ENCODE measurements around the gene BORCS5. TPM values are rescaled to one million over a fixed set of nuclear protein-coding genes. Genes with fewer than 3 reads are reported as not detected.

BORCS5 gene
- total and polyA plus RNA-seq, 12 donors = 3.6 to 30.1 (median 10.6) TPM

- Histone ChIP-seq H3K36me3 (replicated peaks in 1 of 2) (no peaks in the 10 kb centered on the region), H3K27me3 (no peaks in the 10 kb centered on the region), H3K4me3 (no peak overlapping the region), H3K27ac (peak overlapping the region in 1 of 5 donors; percentile 95), H3K9me3 (replicated peaks in 1 of 3) (no peaks in the 10 kb centered on the region), H3K4me1 (replicated peaks in 1 of 2) (peaks cover 22 to 73% of the 10 kb centered on the region in 2 donors)
- no peak for DNase-seq
- WGBS, 4 donors = 84 to 92% (median 88%) methylated on average over 5 of the region's 5 CpGs
- intact Hi-C loops (cut with DNase I) = no loop called here
- TF ChIP-seq POLR2A (IDR thresholded peaks at IDR 0.05) (no peak), CTCF (IDR thresholded peaks at IDR 0.05) (no peak)
These were observed 145.9 kb downstream of the BORCS5 start for GRCh38 chr12:12502815-12503151.

GRCh38 chr12:12503384-12504078 is 146.7 kb downstream of the BORCS5 start:
- Histone ChIP-seq H3K36me3 (replicated peaks in 1 of 2) (no peaks in the 10 kb centered on the region), H3K9me3 (replicated peaks in 1 of 3) (no peaks in the 10 kb centered on the region), H3K4me3 (no peak overlapping the region), H3K27me3 (no peaks in the 10 kb centered on the region), H3K4me1 (replicated peaks in 1 of 2) (peaks cover 22 to 79% of the 10 kb centered on the region in 2 donors), H3K27ac (peak overlapping the region in 2 of 5 donors; percentile 5 to 95)
- intact Hi-C loops (cut with DNase I) = no loop called here
- DNase-seq = no peak
- WGBS, 4 donors = 89 to 92% (median 90%) methylated on average over 9 of the region's 9 CpGs
- no peak for TF ChIP-seq POLR2A (IDR thresholded peaks at IDR 0.05)
- TF ChIP-seq CTCF (IDR thresholded peaks at IDR 0.05) = no peak

- TF ChIP-seq CTCF (IDR thresholded peaks at IDR 0.05) (no peak), POLR2A (IDR thresholded peaks at IDR 0.05) (peak; percentile 22 to 78)
- Histone ChIP-seq H3K9me3 (replicated peaks in 1 of 3) (no peaks in the 10 kb centered on the region), H3K4me3 (peak overlapping the region in 1 of 4 donors; percentile 28), H3K36me3 (replicated peaks in 1 of 2) (no peaks in the 10 kb centered on the region), H3K27ac (peak overlapping the region; percentile 45 to 95 (median 81)), H3K27me3 (no peaks in the 10 kb centered on the region), H3K4me1 (replicated peaks in 1 of 2) (peaks cover 22 to 90% of the 10 kb centered on the region in 2 donors)
- 16 to 27% (median 22%) methylated on average over 11 of the region's 11 CpGs for WGBS, 4 donors
- DNase-seq = peak in 5 of 7 donors; percentile 37 to 70 (median 65)
- intact Hi-C loops (cut with DNase I) = no loop called here
These were observed 148.9 kb downstream of the BORCS5 start for GRCh38 chr12:12505544-12506495.

- TF ChIP-seq CTCF (IDR thresholded peaks at IDR 0.05) (no peak), POLR2A (IDR thresholded peaks at IDR 0.05) (no peak)
- no peaks in the 10 kb centered on the region for H3K9me3 ChIP-seq (replicated peaks in 1 of 3)
- peak overlapping the region in 1 of 4 donors; percentile 28 for H3K4me3 ChIP-seq
- WGBS, 4 donors = 44 to 71% (median 52%) methylated on average over 3 of the region's 3 CpGs
- DNase-seq = peak in 1 of 7 donors; percentile 37
- H3K36me3 ChIP-seq (replicated peaks in 1 of 2) = no peaks in the 10 kb centered on the region
- intact Hi-C loops (cut with DNase I) = no loop called here
- H3K27ac ChIP-seq = peak overlapping the region; percentile 45 to 95 (median 81)
- no peaks in the 10 kb centered on the region for H3K27me3 ChIP-seq
- peaks cover 22 to 90% of the 10 kb centered on the region in 2 donors for H3K4me1 ChIP-seq (replicated peaks in 1 of 2)
These were observed 149.6 kb downstream of the BORCS5 start for GRCh38 chr12:12506496-12506890.
